ENCODE results near the gene METRNL.

Gene METRNL

DNA sequence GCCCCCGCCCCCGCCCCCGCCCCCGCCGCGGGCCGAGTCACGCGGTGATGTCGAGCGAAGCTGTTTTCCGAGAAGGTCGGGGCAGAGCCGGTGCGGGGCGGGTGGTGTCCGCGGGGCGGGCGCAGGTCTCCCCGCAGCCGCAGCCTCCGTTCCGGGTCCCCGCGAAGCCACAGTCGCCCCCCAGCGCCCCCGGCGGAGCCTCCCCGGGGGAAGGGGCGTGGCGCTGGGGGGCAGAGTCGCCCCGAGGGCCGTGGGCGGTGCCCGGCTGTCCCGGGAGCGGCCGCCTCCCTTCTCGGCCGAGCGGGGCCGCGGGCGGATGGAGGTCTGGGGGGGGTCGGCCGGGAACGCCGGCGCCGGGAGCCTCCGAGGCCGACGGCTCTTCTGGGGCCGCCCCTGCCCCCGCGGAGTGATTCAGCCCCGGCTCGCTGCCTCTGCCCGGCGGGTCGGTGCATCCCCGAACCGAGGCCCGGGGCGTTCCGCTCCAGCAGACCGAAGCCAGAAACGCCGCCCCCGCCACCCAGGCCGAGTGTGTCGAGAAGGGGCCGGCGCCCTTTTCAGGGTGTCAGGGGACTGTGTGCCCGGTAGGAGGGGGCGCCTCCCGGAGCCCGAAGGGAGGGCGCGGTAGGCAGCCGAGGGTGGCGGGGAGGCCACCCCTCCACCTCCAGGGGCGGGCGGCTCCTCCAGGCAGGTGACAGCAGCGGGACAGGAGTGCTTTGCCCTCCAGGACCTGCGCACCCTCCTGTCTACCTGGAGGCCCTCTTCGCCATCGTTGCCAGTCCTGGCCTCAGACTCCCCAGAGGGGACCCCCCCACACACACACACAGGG is 1.7 kb downstream of the METRNL start:
- peak overlapping the region; percentile 51 for H3K9ac ChIP-seq (ENCODE audit: low read length)
- H3K4me1 ChIP-seq (ENCODE audit: control insufficient read depth, insufficient read depth, low read length), result peaks cover 10% of the 10 kb centered on the region
- no peaks in the 10 kb centered on the region for H3K27me3 ChIP-seq (ENCODE audit: control insufficient read depth, insufficient read depth, low read length)
- H3K36me3 ChIP-seq (ENCODE audit: control insufficient read depth, insufficient read depth, low read length), result peaks cover 3% of the 10 kb centered on the region
- peak overlapping the region; percentile 63 for H3K4me3 ChIP-seq (ENCODE audit: low read length)
- H3K27ac ChIP-seq (ENCODE audit: low read depth, low read length), result peak overlapping the region; percentile 54

DNA sequence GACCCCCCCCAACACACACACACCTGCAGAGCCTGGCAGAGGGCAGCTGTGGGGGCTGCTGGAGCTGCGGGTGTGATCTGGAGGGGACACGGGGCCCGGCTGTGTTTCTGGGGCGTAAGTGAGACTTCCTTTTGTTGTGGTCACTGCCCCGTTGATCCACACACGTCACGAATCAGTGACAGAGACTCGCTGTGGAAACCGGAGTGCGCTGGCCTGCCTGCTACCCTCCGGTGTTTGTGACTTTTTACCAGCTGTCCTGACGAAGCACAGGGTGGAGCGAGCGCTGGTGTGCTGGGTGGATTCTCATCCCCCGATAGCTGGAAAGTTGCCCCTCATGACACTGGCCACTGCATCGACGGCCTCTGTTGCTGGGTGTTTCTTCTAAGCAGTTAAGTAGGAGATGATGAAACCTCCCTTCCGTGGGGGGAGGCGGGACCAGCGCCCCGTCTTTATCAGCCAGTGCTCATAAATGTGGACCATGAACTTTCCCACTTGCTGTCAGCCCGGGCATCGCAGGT is 2.3 kb downstream of the METRNL start:
- no peaks in the 10 kb centered on the region for H3K27me3 ChIP-seq (ENCODE audit: control insufficient read depth, insufficient read depth, low read length)
- peak overlapping the region; percentile 63 for H3K4me3 ChIP-seq (ENCODE audit: low read length)
- H3K9ac ChIP-seq (ENCODE audit: low read length), result peak overlapping the region; percentile 51
- H3K36me3 ChIP-seq (ENCODE audit: control insufficient read depth, insufficient read depth, low read length), result peaks cover 3% of the 10 kb centered on the region
- peak overlapping the region; percentile 54 for H3K27ac ChIP-seq (ENCODE audit: low read depth, low read length)
- peaks cover 10% of the 10 kb centered on the region for H3K4me1 ChIP-seq (ENCODE audit: control insufficient read depth, insufficient read depth, low read length)

DNA sequence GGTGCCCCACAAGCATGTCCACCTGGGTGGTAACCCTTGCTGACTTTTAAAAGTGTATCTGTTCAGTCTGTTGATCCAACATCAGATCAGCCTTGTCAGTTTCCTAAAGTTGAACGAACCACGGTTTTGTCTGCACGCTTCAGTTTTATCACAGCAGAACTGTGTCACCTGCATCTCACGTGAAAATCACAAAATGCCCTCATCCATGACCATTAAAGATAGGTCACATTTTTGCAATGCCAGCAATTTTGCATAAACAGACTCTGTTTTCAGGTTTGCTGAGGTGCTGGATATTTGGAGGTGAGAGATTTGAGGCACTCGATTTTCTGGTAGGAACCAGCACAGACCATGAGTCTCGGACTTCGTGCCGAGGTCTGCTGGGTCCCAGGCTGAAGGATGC is 3.0 kb downstream of the METRNL start:
- H3K36me3 ChIP-seq (ENCODE audit: control insufficient read depth, insufficient read depth, low read length), result peaks cover 3% of the 10 kb centered on the region
- H3K4me3 ChIP-seq (ENCODE audit: low read length), result peak overlapping the region; percentile 63
- H3K27me3 ChIP-seq (ENCODE audit: control insufficient read depth, insufficient read depth, low read length), result no peaks in the 10 kb centered on the region
- H3K27ac ChIP-seq (ENCODE audit: low read depth, low read length), result no peak overlapping the region
- H3K4me1 ChIP-seq (ENCODE audit: control insufficient read depth, insufficient read depth, low read length), result peaks cover 10% of the 10 kb centered on the region
- no peak overlapping the region for H3K9ac ChIP-seq (ENCODE audit: low read length)

DNA sequence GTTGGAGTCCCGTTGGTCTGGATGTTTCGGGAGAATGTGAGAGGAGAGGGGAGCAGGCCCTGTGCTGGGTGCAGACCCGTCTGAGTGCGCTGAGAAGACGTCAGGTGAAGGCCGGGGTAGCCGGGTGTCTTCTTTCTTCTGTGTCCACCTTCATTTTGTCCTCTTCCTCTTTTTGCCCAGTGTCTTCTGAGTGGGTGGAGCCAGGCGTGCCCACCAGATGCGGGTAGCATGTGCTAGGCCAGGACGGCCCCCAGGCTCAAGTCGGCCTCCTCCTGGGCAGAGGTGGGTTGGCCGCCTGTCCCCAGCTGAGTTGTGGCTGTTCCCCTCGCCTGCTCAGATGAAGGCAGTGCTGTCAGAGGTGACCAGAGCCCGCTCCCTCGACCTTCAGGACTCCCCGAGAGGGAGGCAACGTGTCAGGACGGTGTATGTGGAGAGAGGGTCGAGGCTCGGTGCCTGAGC is 3.5 kb downstream of the METRNL start:
- no peak overlapping the region for H3K4me3 ChIP-seq (ENCODE audit: low read length)
- peaks cover 3% of the 10 kb centered on the region for H3K36me3 ChIP-seq (ENCODE audit: control insufficient read depth, insufficient read depth, low read length)
- peak overlapping the region; percentile 32 for H3K27ac ChIP-seq (ENCODE audit: low read depth, low read length)
- peaks cover 10% of the 10 kb centered on the region for H3K4me1 ChIP-seq (ENCODE audit: control insufficient read depth, insufficient read depth, low read length)
- no peaks in the 10 kb centered on the region for H3K27me3 ChIP-seq (ENCODE audit: control insufficient read depth, insufficient read depth, low read length)
- no peak overlapping the region for H3K9ac ChIP-seq (ENCODE audit: low read length)

DNA sequence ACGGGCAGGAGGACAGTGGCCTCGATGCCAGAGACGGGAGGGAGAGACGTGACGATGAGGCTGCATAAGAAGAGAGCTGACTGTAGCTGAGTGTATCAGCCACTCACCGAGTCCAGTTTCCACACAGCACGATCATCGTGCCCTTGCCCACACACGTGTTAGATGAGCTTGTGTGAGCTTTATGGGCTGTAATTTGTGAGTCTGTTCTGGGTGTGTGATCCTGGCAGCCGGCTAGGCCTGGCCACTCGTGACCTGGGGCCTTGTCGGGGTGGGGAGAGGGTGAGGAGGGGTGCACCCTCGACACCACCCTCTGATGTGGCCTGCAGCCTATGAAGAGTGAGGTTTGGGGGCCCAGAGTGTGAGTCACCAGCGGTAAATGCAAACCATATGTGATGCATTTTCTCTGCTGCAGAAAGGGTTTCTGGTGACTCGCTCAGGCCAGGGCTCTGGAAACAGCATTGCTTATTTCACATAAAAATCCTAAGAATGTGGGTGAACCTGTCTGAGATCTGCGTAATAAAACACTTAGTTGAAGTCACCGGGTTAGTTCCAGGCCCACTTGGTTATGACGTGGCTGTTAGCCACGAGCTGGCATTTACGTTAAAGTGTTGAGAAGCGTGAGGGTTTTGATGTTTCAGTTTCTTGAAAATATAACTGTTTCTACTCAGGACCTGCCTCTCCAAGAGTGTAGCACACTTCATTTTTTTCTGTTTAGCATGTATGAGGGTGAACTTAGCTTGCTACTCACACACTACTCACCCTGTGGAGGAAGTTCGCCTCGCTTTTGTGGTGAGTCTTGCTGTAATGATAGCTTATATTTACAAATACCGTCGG is 4.2 kb downstream of the METRNL start:
- Histone ChIP-seq H3K27ac (ENCODE audit: low read depth, low read length) (peak overlapping the region; percentile 32), H3K4me1 (ENCODE audit: control insufficient read depth, insufficient read depth, low read length) (peaks cover 10% of the 10 kb centered on the region), H3K4me3 (ENCODE audit: low read length) (peak overlapping the region; percentile 6), H3K9ac (ENCODE audit: low read length) (no peak overlapping the region), H3K36me3 (ENCODE audit: control insufficient read depth, insufficient read depth, low read length) (peaks cover 8% of the 10 kb centered on the region), H3K27me3 (ENCODE audit: control insufficient read depth, insufficient read depth, low read length) (no peaks in the 10 kb centered on the region)

DNA sequence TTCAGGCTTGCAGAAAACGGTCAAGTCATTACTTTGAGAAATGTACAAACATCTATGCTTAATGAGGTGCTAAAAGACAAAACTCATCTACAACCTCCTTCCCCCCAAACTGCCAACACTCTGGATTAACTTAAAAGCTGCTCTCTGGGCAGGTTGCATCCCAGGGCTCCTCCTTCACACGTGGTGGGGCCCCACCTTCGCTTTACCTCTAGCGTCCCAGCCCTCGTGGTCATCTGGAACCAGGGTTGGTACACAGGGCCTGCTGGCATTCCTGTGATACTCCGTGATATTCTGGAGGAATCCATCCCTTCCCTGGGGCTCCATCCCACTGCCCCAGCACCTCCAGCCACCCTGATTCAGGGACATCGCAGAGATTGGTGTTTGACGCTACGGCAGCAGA is 4.8 kb downstream of the METRNL start:
- H3K4me1 ChIP-seq (ENCODE audit: control insufficient read depth, insufficient read depth, low read length), result peaks cover 10% of the 10 kb centered on the region
- H3K27ac ChIP-seq (ENCODE audit: low read depth, low read length), result no peak overlapping the region
- no peak overlapping the region for H3K9ac ChIP-seq (ENCODE audit: low read length)

DNA sequence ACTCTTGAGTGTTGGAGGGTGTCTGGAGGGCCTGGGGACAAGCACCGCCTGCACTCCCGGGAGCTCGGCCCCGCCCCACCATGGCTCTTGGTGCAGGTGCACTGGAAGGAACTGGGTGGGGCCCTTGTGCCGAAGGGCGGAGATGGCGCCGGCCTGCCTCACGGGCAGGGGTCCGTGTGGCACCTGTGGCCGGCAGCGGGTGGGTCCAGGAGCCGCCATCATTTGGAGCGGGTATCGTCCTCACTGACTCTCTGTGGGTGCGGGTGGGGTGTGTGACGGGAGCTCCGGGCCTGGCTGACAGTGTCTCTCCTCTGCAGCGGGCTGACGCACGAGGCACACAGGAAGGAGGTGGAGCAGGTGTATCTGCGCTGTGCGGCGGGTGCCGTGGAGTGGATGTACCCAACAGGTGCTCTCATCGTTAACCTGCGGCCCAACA is 5.2 kb downstream of the METRNL start:
- no peak overlapping the region for H3K27ac ChIP-seq (ENCODE audit: low read depth, low read length)
- H3K4me1 ChIP-seq (ENCODE audit: control insufficient read depth, insufficient read depth, low read length), result peaks cover 10% of the 10 kb centered on the region
- H3K4me3 ChIP-seq (ENCODE audit: low read length), result peak overlapping the region; percentile 6
- no peak overlapping the region for H3K9ac ChIP-seq (ENCODE audit: low read length)
- H3K36me3 ChIP-seq (ENCODE audit: control insufficient read depth, insufficient read depth, low read length), result peaks cover 8% of the 10 kb centered on the region
- no peaks in the 10 kb centered on the region for H3K27me3 ChIP-seq (ENCODE audit: control insufficient read depth, insufficient read depth, low read length)

More for the DNA sequence above, 4.8 kb downstream of the METRNL start:
- peak overlapping the region; percentile 6 for H3K4me3 ChIP-seq (ENCODE audit: low read length)
- H3K27me3 ChIP-seq (ENCODE audit: control insufficient read depth, insufficient read depth, low read length), result no peaks in the 10 kb centered on the region
- peaks cover 8% of the 10 kb centered on the region for H3K36me3 ChIP-seq (ENCODE audit: control insufficient read depth, insufficient read depth, low read length)

DNA sequence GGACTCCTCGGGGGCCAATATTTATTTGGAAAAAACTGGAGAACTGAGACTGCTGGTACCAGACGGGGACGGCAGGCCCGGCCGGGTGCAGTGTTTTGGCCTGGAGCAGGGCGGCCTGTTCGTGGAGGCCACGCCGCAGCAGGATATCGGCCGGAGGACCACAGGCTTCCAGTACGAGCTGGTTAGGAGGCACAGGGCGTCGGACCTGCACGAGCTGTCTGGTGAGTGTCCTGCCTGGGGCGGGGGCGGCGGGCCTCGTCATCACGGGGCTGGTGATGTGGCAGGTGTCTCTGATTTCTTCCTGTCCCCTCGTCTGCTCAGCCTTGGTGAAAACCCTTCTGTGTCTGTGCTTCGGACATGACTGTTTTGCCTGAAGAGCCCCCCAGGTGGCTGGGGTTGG is 5.7 kb downstream of the METRNL start:
- H3K27ac ChIP-seq (ENCODE audit: low read depth, low read length), result no peak overlapping the region
- peaks cover 10% of the 10 kb centered on the region for H3K4me1 ChIP-seq (ENCODE audit: control insufficient read depth, insufficient read depth, low read length)

DNA sequence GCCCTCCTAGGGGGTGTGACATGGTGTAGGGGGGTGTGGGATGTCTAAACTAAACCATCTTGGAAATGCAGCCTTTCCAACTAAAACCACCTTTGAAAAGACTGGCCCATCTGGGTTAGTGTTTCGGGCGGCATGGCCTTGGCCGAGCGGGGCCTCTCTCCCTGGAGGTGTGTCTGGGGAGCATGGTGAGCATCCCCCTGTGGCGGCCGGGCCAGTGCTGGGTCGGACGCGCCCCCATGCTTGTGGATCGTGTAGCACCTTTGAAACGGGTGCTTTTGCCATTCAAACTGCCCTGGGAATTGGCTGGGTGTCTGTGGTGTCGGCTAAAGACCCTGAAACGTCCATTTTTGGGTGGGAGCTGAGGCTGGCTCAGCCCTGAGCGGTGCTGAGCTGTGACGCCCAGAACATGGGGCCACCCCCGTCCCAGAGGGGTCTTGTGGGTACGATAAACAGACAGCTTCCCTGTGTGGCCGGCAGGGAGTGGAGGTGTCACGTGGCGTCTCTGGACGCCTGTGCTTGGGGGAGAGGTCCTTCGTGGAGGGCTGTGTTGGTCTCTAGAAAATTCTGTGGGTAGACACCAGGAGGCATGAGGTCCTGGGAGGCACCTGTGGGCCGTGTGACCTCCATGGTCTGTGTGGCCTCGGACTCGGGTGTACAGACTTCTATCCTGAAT is 6.3 kb downstream of the METRNL start:
- H3K9ac ChIP-seq (ENCODE audit: low read length), result no peak overlapping the region
- H3K36me3 ChIP-seq (ENCODE audit: control insufficient read depth, insufficient read depth, low read length), result peaks cover 8% of the 10 kb centered on the region
- no peak overlapping the region for H3K4me3 ChIP-seq (ENCODE audit: low read length)
- H3K27ac ChIP-seq (ENCODE audit: low read depth, low read length), result no peak overlapping the region
- peaks cover 10% of the 10 kb centered on the region for H3K4me1 ChIP-seq (ENCODE audit: control insufficient read depth, insufficient read depth, low read length)
- no peaks in the 10 kb centered on the region for H3K27me3 ChIP-seq (ENCODE audit: control insufficient read depth, insufficient read depth, low read length)

More for the DNA sequence above, 5.7 kb downstream of the METRNL start:
- no peak overlapping the region for H3K9ac ChIP-seq (ENCODE audit: low read length)
- H3K27me3 ChIP-seq (ENCODE audit: control insufficient read depth, insufficient read depth, low read length), result no peaks in the 10 kb centered on the region
- H3K36me3 ChIP-seq (ENCODE audit: control insufficient read depth, insufficient read depth, low read length), result peaks cover 8% of the 10 kb centered on the region
- no peak overlapping the region for H3K4me3 ChIP-seq (ENCODE audit: low read length)

DNA sequence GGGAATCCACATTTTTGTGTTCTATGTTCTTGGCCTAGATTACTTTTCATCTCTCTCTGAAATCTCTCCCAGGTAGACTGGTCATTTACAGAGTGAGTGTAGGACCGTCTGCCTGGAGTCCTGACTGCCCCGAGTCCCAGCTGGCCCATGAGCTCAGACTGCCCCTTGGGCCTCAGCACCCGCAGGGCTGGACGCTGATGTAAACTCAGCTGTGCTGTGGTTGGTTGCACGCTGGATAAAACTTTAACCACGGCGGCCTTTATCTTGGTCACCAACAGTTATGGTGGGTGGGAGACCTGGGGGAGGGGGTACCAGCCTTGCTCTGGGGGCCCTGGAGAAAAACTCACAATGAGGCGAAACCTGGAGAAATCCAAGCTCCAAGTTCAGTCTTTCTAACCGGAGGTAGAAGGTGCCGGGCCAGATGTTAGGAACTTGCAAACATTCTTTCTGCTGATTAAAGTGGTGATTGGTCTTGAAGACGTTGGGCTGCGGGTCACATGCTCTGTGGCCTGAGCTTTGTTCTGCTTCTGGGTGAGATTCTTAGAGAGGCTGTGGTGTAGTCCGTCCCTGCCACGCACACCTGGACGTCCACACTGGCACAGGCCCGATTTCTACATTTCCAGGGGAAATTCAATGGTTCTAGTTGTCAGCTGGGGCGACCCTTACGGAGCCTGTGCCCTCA is 6.9 kb downstream of the METRNL start:
- H3K4me3 ChIP-seq (ENCODE audit: low read length), result no peak overlapping the region
- H3K27ac ChIP-seq (ENCODE audit: low read depth, low read length), result no peak overlapping the region
- peaks cover 8% of the 10 kb centered on the region for H3K36me3 ChIP-seq (ENCODE audit: control insufficient read depth, insufficient read depth, low read length)
- H3K9ac ChIP-seq (ENCODE audit: low read length), result no peak overlapping the region
- peaks cover 10% of the 10 kb centered on the region for H3K4me1 ChIP-seq (ENCODE audit: control insufficient read depth, insufficient read depth, low read length)
- no peaks in the 10 kb centered on the region for H3K27me3 ChIP-seq (ENCODE audit: control insufficient read depth, insufficient read depth, low read length)

DNA sequence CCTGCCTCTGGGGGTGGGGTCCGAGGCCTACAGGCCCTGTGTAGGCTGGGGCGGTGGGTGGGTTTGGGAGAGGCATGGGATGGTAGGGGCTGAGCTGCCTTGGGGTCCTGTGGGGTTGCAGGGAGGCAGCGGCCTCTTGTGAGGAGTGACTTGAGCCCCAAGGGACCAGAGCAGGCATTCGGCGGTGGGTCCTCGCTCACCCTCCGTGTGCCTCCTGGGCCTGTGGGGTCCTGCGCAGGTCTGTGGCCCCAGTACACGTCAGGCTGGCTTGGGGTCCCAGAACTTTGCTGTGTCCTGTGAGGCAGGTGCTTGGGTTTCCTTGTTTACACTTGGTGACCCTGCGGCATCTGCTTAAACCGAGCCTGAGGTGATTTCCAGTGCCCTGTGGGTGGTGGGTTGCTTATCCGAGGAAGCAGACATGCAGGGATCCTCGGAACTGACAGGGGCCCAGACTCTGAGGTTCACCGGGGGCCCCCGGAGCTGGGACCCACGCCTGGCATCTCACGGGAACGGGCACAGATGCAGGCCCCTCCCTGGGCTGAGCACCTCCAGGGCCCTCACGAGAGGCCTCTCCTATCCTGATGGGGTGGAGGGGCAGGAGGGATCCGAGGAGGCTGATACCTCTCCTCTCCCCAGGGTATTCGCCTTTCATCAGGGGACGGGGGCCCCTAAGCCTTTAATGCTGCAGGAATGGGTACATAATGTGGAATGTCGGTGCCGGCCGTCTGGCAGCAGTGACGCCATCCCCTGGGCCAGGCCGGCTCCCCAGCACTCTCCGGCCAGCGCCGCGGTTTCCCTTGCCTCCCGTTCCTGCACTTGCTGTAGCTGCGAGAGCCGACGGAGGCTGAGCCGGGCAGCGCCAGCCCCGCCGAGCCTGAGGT is 7.7 kb downstream of the METRNL start:
- H3K4me1 ChIP-seq (ENCODE audit: control insufficient read depth, insufficient read depth, low read length), result peaks cover 10% of the 10 kb centered on the region

More for the DNA sequence above, 7.7 kb downstream of the METRNL start:
- Histone ChIP-seq H3K27me3 (ENCODE audit: control insufficient read depth, insufficient read depth, low read length) (no peaks in the 10 kb centered on the region), H3K4me3 (ENCODE audit: low read length) (no peak overlapping the region), H3K27ac (ENCODE audit: low read depth, low read length) (no peak overlapping the region), H3K36me3 (ENCODE audit: control insufficient read depth, insufficient read depth, low read length) (peaks cover 6% of the 10 kb centered on the region), H3K9ac (ENCODE audit: low read length) (no peak overlapping the region)

Data from rectal smooth muscle tissue (tissue), 1 donor.